BLaER1 (cell line): Measurements from ENCODE around the gene NLRC5.
"Not testable (repeated sequence)": the region's sequence is repeated elsewhere in the genome, so short reads cannot be mapped to it uniquely, and the experiment has no call there.

Experiments
- H3K27ac ChIP-seq: shearing (Covaris generic); formaldehyde crosslinking; 2 replicates; pipeline ENCODE4 v1.8.1; 2022
- H3K27me3 ChIP-seq: shearing (Covaris generic); formaldehyde crosslinking; 2 replicates; pipeline ENCODE4 v1.8.1; 2022
- H3K36me3 ChIP-seq: shearing (Covaris generic); formaldehyde crosslinking; 2 replicates; pipeline ENCODE4 v1.8.1; 2022
- H3K4me1 ChIP-seq: shearing (Covaris generic); formaldehyde crosslinking; 2 replicates; pipeline ENCODE4 v1.8.1; 2022
- H3K4me2 ChIP-seq: shearing (Covaris generic); formaldehyde crosslinking; 2 replicates; pipeline ENCODE4 v1.8.1; 2022
- H3K4me3 ChIP-seq: shearing (Covaris generic); formaldehyde crosslinking; 2 replicates; pipeline ENCODE4 v1.8.1; 2022
- H3K9ac ChIP-seq: shearing (Covaris generic); formaldehyde crosslinking; 2 replicates; pipeline ENCODE4 v1.8.1; 2022
- H3K9me3 ChIP-seq: shearing (Covaris generic); formaldehyde crosslinking; 2 replicates; pipeline ENCODE4 v1.8.1; 2022
- H4K20me1 ChIP-seq: shearing (Covaris generic); formaldehyde crosslinking; 2 replicates; pipeline ENCODE4 v1.8.1; 2022
- Cebpa-rat ChIP-seq: shearing (Covaris generic); IDR thresholded peaks from 2 replicates; pipeline ENCODE4 v1.8.1; 2022

Gene NLRC5

DNA sequence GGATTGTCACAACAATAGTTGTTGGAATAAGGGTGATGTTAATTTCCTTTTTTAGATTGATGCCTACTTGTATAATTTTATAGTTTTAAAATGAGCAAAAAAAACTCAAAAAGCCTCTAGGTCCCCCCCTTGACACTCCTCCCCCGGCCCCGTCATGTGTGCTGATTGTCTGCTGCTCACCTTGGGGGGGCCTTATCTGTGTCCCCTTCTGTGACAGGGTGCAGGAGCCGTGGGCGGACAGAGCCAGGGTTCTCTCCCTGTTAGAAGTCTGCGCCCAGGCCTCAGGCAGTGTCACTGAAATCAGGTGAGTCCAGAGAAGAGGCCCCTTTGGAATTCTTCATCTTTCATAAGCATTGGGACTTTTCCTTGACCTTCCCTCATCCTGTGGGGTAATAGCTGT lies 75.6 kb downstream of the NLRC5 start:
- no peak overlapping the region for H3K9ac ChIP-seq

DNA sequence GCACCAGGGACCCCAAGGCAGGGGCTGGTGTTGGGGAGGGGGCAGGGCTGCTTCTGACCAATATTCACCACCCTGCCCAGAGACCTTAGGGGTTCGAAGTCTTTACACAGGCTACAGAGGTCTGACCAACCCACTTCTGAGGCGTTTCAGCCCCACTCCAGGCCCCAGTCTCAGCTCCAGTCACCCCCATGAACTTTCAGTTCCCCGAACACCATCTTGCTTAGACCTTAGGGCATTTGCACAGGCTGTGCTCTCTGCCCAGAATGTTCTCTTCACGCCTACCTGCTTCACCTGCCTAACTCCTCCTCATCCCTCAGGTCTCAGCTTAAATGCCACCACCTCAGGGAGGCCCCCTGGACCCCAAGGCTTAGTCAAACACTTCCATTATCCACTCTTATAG lies 77.3 kb downstream of the NLRC5 start:
- peaks cover 74% of the 10 kb centered on the region for H3K36me3 ChIP-seq
- no peak for TF ChIP-seq Cebpa-rat
- no peak overlapping the region for H3K4me2 ChIP-seq
- no peak overlapping the region for H3K4me3 ChIP-seq
- peaks cover 9% of the 10 kb centered on the region for H3K4me1 ChIP-seq
- H3K27me3 ChIP-seq = no peaks in the 10 kb centered on the region
- no peak overlapping the region for H3K9ac ChIP-seq
- no peaks in the 10 kb centered on the region for H4K20me1 ChIP-seq
- H3K9me3 ChIP-seq = peaks cover 4% of the 10 kb centered on the region; the same call in 1 of the 2 replicates
- H3K27ac ChIP-seq = no peak overlapping the region

More for the DNA sequence above, 75.6 kb downstream of the NLRC5 start:
- H3K27me3 ChIP-seq = no peaks in the 10 kb centered on the region
- no peak overlapping the region for H3K27ac ChIP-seq
- H4K20me1 ChIP-seq = 0 out of 2 replicates have a peak, but pooled peaks cover 6% of the 10 kb centered on the region
- H3K36me3 ChIP-seq = peaks cover 79% of the 10 kb centered on the region
- H3K9me3 ChIP-seq = peaks cover 4% of the 10 kb centered on the region; the same call in 1 of the 2 replicates
- no peak for TF ChIP-seq Cebpa-rat
- no peak overlapping the region for H3K4me3 ChIP-seq
- H3K4me1 ChIP-seq = peaks cover 25% of the 10 kb centered on the region
- H3K4me2 ChIP-seq = no peak overlapping the region

DNA sequence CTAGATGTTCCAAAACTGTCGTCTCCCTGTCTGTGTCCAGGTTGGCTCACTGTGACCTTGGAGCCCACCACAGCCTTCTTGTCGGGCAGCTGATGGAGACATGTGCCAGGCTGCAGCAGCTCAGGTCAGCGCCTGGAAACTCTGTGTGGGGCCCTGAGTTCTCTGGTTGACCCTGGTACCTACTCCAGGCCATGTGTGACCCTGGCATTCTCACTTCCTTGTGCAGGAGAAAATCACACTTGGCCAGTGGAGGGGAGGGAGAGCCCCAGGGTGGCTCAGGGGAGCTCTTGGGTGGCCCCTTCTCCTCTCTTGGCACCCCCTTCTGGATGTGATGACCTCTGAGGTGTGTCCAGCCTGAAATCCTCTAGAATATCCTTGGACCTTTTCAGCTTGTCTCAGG lies 78.0 kb downstream of the NLRC5 start:
- TF ChIP-seq Cebpa-rat = no peak
- peaks cover 4% of the 10 kb centered on the region; the same call in 1 of the 2 replicates for H3K9me3 ChIP-seq

DNA sequence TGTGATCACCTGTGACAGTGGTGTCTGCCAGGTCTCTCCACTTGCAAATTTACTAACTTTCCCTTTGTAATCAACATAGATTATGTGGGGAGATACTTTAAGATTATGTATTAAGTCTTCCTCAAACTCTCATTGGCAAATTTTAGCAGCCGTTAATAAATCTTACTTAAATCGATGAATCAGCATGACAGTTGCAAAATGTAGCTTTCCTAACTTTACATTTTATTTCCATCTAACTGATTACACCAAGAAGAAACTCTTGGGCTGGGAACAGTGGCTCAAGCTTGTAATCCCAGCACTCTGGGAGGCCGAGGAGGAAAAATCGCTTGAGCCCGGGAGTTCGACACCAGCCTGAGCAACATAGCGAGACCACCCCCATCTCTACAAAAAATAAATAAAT lies 79.7 kb downstream of the NLRC5 start:
- no peak for TF ChIP-seq Cebpa-rat
- Histone ChIP-seq H3K36me3 (peaks cover 82% of the 10 kb centered on the region), H4K20me1 (no peaks in the 10 kb centered on the region), H3K4me2 (no peak overlapping the region), H3K9ac (no peak overlapping the region), H3K27me3 (no peaks in the 10 kb centered on the region), H3K4me1 (peaks cover 15% of the 10 kb centered on the region), H3K9me3 (no peaks in the 10 kb centered on the region), H3K4me3 (no peak overlapping the region), H3K27ac (no peak overlapping the region)

More for the DNA sequence above, 78.0 kb downstream of the NLRC5 start:
- H3K27ac ChIP-seq = no peak overlapping the region; the same call in 1 of the 2 replicates
- H3K4me3 ChIP-seq = no peak overlapping the region
- H4K20me1 ChIP-seq = no peaks in the 10 kb centered on the region
- H3K4me1 ChIP-seq = peaks cover 9% of the 10 kb centered on the region
- H3K36me3 ChIP-seq = peaks cover 77% of the 10 kb centered on the region
- H3K9ac ChIP-seq = no peak overlapping the region
- H3K4me2 ChIP-seq = no peak overlapping the region
- H3K27me3 ChIP-seq = no peaks in the 10 kb centered on the region

DNA sequence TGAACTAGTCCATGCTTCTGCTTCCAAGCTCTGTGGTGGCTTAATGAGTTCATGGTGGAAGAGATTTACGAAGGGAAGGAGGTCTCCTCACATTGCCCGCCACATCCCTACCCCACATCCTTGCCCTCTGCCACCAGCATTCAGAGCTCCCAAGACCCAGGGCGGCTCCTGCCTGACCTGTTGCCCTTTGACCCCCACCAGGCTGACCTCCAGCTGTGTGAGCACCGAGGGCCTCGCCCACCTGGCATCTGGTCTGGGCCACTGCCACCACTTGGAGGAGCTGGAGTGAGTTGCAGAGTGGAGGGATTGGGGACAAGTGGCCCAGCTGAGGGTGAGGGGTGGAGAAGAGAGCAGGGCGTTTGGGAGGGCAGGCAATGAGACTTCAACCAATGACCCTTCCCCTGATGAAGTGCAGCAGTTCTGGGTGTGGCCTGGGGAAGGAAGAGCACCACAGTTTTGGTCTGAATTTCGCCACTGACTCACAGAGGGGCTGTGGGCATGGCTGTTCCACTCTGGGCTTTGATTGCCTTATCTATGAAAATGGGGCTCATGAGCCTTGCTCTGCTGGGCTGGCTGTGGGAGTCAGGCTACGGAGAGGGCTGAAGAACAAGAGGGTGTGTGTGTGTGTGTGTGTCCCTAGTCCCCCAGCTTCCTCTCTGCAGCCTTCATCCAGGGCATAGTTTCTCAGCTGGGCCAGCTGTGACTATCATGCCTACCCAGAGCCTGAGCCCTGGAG lies 80.4 kb downstream of the NLRC5 start:
- H3K27ac ChIP-seq = no peak overlapping the region
- no peak for TF ChIP-seq Cebpa-rat
- H3K4me2 ChIP-seq = no peak overlapping the region
- no peak overlapping the region for H3K9ac ChIP-seq
- H3K27me3 ChIP-seq = no peaks in the 10 kb centered on the region
- no peaks in the 10 kb centered on the region for H3K9me3 ChIP-seq
- peaks cover 89% of the 10 kb centered on the region for H3K36me3 ChIP-seq
- H4K20me1 ChIP-seq = no peaks in the 10 kb centered on the region
- no peak overlapping the region for H3K4me3 ChIP-seq
- H3K4me1 ChIP-seq = peaks cover 15% of the 10 kb centered on the region

DNA sequence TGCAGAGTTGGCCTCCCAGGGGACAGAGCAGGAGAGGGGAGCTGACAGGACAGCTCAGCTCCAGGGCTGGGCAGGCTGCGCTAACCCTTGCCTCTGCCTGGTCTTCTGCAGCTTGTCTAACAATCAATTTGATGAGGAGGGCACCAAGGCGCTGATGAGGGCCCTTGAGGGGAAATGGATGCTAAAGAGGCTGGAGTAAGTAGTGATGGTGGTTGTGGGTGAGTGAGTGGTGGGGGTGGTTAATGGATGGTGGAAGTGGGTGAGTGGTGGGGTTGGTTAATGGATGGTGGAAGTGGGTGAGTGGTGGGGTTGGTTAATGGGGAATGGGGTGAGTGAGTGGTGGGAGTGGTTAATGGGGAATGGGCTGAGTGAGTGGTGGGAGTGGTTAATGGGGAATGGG lies 81.1 kb downstream of the NLRC5 start:
- Histone ChIP-seq H4K20me1 (no peaks in the 10 kb centered on the region), H3K9ac (no peak overlapping the region), H3K27me3 (no peaks in the 10 kb centered on the region), H3K9me3 (no peaks in the 10 kb centered on the region), H3K4me2 (no peak overlapping the region), H3K4me3 (no peak overlapping the region), H3K27ac (no peak overlapping the region), H3K36me3 (peaks cover 90% of the 10 kb centered on the region), H3K4me1 (peaks cover 15% of the 10 kb centered on the region)
- TF ChIP-seq Cebpa-rat = no peak

DNA sequence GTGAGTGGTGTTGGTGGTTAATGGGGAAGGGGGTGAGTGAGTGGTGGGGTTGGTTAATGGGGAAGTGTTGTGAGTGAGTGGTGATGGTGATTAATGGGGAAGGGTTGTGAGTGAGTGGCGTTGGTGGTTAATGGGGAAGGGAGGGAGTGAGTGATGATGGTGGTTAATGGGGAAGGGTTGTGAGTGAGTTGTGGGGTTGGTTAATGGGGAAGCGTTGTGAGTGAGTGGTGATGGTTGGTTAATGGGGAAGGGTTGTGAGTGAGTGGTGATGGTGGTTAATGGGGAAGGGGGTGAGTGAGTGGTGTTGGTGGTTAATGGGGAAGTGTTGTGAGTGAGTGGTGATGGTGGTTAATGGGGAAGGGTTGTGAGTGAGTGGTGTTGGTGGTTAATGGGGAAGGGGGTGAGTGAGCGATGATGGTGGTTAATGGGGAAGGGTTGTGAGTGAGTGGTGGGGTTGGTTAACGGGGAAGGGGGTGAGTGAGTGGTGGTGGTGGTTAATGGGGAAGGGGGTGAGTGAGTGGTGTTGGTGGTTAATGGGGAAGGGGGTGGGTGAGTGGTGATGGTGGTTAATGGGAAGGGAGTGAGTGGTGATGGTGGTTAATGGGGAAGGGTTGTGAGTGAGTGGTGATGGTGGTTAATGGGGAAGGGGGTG lies 81.8 kb downstream of the NLRC5 start:
- H3K36me3 ChIP-seq = peaks cover 92% of the 10 kb centered on the region
- not testable (repeated sequence) for H4K20me1 ChIP-seq, H3K9me3 ChIP-seq, H3K4me3 ChIP-seq, H3K27ac ChIP-seq, H3K4me2 ChIP-seq, H3K27me3 ChIP-seq, H3K9ac ChIP-seq
- H3K4me1 ChIP-seq = peaks cover 15% of the 10 kb centered on the region

DNA sequence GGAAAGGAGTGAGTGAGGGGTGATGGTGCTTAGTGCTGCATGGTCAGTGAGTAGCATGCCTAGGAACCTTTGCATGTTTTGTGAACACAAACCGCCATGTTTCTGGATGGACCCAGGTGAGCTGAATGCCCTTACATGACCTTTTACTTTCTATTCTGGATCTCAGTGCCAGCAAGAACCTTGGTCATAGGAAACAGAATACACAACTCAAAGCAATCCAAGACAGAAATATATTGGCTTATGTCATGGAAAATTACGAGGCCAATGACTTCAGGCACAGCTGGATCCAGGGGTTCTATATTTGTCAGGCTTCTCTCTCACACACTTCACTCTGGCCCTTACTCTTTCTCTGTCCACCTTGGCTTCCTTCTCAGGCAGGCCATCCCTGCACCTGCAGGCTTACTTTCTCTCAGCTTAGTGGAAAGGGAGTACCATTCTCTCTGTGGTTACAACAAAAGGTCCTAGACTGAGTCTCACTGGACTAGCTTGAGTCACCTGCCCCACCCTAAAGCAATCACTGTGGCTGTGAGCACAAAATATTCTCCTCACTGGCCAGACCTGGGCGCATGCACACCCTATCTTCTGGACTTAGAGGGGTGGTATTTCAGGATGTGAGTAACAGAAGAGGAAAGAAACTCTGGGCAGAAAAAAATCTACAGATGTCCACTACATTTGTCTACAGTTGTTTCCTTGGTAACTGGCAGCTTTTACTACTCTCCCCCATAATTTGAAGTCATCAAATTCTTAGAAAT lies 82.7 kb downstream of the NLRC5 start:
- TF ChIP-seq Cebpa-rat = no peak
- Histone ChIP-seq H3K27me3 (no peaks in the 10 kb centered on the region), H3K9ac (no peak overlapping the region), H3K9me3 (no peaks in the 10 kb centered on the region), H3K27ac (no peak overlapping the region), H3K4me3 (no peak overlapping the region), H3K36me3 (peaks cover 92% of the 10 kb centered on the region), H3K4me1 (peaks cover 15% of the 10 kb centered on the region), H4K20me1 (no peaks in the 10 kb centered on the region), H3K4me2 (no peak overlapping the region)

DNA sequence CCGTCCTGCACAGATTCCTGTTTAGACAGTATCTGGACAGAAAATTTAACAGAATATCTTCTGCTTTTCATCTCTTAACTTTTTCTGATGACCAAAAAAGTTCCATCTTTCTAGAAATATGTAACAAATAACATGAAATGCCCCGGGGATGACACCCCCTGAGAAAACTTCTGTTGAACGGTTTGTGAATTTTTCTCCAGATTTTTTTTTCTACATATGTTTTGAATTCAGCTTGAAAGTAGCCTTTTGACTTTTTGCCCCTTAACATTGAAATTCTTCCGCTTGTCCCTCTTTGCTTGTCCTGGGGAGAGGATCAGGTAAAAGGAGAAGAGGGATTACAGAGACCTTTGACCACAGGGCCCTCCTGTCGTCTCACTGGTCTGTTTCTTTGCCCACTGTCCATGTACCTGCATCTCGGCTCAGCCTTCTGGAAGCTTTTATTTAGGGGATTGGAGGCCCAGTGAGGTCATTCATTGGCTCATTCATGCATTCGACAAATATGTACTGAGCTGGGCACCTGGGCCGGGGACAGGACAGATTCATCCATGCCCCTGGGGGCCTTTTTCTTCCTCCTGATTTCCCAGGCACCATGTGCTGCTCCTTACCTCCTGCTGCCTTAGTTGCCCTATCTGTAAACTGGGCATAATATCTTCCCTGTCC lies 83.4 kb downstream of the NLRC5 start:
- TF ChIP-seq Cebpa-rat = no peak
- H3K9ac ChIP-seq = no peak overlapping the region
- H3K4me2 ChIP-seq = no peak overlapping the region
- H3K9me3 ChIP-seq = no peaks in the 10 kb centered on the region
- no peaks in the 10 kb centered on the region for H3K27me3 ChIP-seq
- peaks cover 15% of the 10 kb centered on the region for H3K4me1 ChIP-seq
- H3K27ac ChIP-seq = no peak overlapping the region
- no peak overlapping the region for H3K4me3 ChIP-seq
- H3K36me3 ChIP-seq = peaks cover 92% of the 10 kb centered on the region
- no peaks in the 10 kb centered on the region for H4K20me1 ChIP-seq
